GM19467 (cell line): Measurements from ENCODE around the gene COBLL1.

Experiments used
- ATAC-seq: cut with Tn5 transposase; IDR thresholded peaks from one replicate; pipeline ENCODE4 v1.9.1; 2021; ENCODE audit warnings: mild to moderate bottlenecking, moderate library complexity; ENCODE audit not compliant: unreplicated experiment

Gene COBLL1

DNA sequence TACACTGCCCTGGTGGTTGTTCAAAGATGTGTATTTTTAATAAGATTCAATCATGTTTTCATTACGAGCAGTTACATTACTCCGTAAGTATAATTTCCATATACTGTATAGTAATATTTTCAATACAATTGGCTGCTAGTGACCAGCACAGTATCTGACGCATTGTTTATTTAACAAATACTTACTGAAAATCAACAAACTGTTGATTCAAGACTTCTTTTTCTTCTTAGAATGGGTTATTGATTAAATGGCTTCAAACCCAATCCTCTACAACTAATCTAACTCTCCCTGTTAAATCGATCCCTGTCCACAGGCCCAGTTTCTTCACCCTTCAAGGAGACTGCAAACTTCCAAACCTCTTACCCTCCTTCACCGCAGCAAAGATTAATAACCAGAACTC is 18.5 kb downstream of the COBLL1 start:
- no peak for ATAC-seq

- ATAC-seq, result no peak
These were observed 20.3 kb downstream of the COBLL1 start for GRCh38 chr2:164821338-164821737.

DNA sequence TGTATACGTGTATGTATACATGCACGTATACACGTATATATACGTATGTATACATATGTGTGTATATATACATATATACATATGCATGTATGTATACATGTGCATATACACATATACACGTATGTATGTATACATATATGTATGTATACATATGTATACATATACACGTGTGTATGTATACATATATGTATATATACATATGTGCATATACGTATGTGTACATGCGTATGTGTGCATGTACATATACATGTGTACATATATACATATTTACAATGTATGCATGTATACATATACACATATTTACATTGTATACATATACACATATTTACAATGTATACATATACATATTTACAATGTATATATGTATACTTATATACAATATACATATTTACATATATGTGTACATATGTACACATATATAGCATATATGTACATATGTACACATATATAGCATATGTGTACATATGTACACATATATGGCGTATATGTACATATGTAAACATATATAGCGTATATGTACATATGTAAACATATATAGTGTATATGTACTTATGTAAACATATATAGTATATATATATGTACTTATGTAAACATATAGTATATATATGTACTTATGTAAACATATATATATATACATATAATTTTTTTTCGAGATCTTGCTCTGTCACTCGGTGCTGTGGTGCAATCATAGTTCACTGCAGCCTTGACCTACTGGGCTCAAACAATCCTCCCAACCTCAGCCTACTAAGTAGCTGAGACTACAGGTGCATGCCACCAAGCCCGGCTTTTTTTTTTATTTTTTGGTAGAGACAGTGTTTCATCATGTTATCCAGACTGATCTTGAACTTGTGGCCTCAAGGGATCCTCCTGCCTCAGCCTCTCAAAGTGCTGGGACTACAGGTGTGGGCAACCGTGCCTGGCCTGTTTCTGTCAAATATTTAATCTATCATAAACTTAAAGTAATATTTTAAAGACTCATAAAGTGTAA is 23.2 kb downstream of the COBLL1 start:
- ATAC-seq, result no peak

DNA sequence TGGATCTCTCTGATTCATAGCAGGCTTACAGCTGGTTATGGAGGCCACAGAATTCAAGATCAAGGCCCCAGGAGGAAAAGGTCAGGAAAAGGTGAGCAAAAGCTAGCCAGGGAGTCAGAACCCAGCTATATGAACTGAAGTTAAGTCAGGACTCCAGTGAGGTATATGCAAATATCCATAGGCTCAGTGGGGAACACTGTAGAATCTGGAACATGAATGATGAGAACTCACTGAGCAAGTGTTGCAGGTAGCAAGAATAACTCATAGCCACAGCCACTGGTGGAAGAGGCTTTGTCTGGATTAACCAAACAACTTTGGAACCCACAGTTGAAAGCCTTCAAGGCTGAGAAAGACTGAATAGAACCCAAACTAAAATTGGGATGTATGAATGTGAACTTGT is 24.7 kb downstream of the COBLL1 start:
- no peak for ATAC-seq

DNA sequence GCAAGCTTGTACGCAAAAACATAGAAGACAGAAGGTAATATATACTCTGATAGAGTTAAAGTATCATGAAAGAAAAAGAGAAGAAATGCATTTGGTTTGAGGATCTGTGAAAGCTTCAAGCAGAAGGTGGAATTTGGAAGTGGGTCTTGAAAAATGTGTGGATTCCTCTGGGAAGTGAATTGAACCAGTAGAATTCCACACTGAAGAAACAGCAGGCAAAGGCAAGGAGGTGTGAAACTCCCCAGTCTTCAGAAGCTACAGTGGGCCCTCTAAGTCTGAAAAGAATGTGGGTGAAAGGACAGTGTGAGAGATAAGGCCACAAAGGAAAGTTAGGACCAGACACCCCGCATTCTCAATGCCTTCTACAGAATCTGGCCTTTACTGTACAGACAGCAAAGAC is 25.6 kb downstream of the COBLL1 start:
- no peak for ATAC-seq

- ATAC-seq, result no peak
These were observed 26.4 kb downstream of the COBLL1 start for GRCh38 chr2:164815071-164815793.

GRCh38 chr2:164813535-164813934 is 28.1 kb downstream of the COBLL1 start:
- no peak for ATAC-seq

GRCh38 chr2:164812378-164812777 is 29.2 kb downstream of the COBLL1 start:
- no peak for ATAC-seq

DNA sequence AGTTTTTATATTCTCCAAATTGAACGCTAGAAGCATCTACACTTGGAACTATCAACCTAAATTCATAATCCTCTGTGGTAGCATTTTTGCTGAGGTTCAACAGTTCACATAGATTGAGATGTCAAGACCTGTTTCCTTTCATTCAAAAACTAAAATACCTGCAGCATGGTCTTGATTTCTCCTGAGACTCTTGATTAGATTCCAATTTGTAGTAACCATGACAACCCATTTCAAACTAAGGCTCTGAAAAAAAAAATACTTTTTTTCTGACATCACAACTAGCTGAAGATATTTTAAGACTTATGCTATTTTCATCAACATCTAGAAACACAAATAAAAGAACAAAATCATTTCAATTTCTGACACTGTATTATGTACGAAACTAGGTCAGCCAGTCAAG is 29.8 kb downstream of the COBLL1 start:
- ATAC-seq, result no peak

DNA sequence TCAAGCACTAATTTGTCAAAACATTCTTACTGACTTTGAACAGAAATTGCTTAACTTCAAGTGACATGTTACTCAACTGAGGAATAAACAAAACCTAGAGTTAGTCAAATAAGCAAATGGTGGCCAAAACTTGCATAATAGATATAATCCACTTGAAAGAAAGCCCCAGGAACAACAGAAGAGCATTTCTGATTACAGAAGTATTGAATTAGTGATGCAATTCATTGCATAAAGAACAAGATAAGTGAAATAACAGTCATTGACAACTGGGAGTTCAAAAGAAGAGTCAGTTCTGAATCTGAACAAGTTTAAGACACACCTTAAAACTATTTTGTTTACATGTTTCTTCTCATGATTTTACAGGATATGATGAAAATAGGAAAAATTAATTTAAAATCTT is 30.8 kb downstream of the COBLL1 start:
- no peak for ATAC-seq

DNA sequence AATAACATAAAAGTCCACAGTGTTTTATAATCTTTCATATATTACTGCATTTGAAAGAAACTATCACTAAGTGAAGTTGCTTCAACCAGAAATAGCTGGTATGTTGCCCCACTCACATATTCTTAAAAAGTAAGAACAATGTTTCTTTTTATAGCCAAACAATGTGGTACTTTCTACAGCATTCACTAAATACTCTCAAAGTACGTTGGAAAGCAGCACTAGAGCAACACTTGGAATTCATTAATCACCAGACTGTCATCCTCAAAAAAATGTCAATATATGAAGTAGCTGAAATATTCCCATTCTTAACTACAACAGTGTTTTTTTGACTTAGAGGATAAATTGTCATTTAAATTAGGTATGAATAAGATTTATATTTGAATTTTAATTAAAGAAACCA is 32.8 kb downstream of the COBLL1 start:
- ATAC-seq, result no peak

DNA sequence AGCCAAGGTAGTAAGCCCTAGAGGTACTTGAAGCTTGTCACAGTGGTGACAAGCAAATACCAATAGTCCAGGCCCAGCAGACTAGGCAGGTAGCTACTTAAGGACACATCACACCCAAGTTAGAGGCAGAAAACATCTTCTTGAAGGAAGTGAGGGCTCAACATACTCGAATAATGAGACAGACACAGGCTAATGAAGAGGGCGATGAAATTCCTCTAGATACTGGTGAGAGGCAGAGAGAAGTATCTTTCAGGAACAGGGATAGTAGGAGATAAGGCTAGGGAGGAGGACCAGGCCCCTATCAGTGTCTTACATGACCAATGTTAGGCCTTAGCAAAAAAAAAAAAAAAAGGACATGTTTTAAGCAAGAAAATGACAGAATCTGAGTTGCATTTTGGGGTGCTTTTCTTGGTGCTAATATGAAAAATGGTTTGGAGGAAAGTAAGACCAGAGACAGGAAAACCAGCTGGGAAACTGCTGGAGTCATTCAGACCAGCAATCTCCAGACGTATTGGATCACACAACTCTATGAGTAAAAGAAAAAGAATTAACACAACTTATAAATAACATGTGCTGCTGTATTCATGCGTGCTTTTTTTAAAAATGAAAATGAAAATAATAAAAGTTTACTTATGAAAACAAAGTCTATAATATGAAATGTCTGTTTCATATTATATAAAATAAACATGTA is 37.7 kb downstream of the COBLL1 start:
- no peak for ATAC-seq

GRCh38 chr2:164802095-164802707 is 39.4 kb downstream of the COBLL1 start:
- no peak for ATAC-seq

- ATAC-seq, result no peak
These were observed 41.1 kb downstream of the COBLL1 start for GRCh38 chr2:164800572-164800971.

GRCh38 chr2:164797627-164798026 is 44.0 kb downstream of the COBLL1 start:
- ATAC-seq, result no peak

DNA sequence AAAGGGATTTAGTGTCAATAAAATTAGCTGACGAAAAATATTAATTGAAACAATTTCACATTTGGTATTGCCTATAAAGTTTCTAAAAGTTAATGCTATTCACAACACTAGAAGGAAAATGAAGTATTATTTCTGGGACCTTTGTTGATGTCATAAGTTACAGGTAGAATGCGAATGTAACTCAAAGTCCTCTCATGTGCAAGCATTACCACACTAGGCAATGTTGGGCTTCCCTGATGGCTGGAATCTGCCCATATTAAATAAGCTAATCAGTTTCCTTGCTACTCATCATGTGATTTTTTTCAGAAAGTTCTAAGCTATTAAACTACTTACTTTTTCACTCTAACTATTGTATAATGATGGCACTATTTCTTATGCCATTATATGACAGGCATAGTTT is 44.6 kb downstream of the COBLL1 start:
- ATAC-seq, result no peak

- ATAC-seq, result no peak
These were observed 47.0 kb downstream of the COBLL1 start for GRCh38 chr2:164794432-164795231.

- ATAC-seq, result no peak
These were observed 47.6 kb downstream of the COBLL1 start for GRCh38 chr2:164794016-164794415.

GRCh38 chr2:164793529-164793928 is 48.1 kb downstream of the COBLL1 start:
- no peak for ATAC-seq
